GM04503 (cell line): ENCODE measurements around the gene SIL1.
"Not testable (repeated sequence)": the region's sequence is repeated elsewhere in the genome, so short reads cannot be mapped to it uniquely, and the experiment has no call there.

Experiments
- DNase-seq: peaks from one replicate; pipeline ENCODE4 v3.0.0-alpha.2; 2012; ENCODE audit warnings: low read depth

Gene SIL1

GRCh38 chr5:139068494-139069151 is 129.5 kb downstream of the SIL1 start:
- DNase-seq = no peak

GRCh38 chr5:139068060-139068459 is 130.1 kb downstream of the SIL1 start:
- no peak for DNase-seq

GRCh38 chr5:139065306-139065705 is 132.9 kb downstream of the SIL1 start:
- no peak for DNase-seq

- DNase-seq = no peak
Measured at GRCh38 chr5:139064613-139065012, 133.6 kb downstream of the SIL1 start.

GRCh38 chr5:139063664-139064054 is 134.5 kb downstream of the SIL1 start:
- DNase-seq = no peak

- no peak for DNase-seq
Measured at GRCh38 chr5:139062910-139063663, 135.1 kb downstream of the SIL1 start.

GRCh38 chr5:139061856-139062255 is 136.3 kb downstream of the SIL1 start:
- no peak for DNase-seq

GRCh38 chr5:139061274-139061673 is 136.9 kb downstream of the SIL1 start:
- DNase-seq = peak; percentile 77

GRCh38 chr5:139058121-139058520 is 140.0 kb downstream of the SIL1 start:
- DNase-seq = peak; percentile 47

GRCh38 chr5:139057045-139057939 is 140.9 kb downstream of the SIL1 start:
- not testable (repeated sequence) for DNase-seq

GRCh38 chr5:139052975-139053374 is 145.2 kb downstream of the SIL1 start:
- no peak for DNase-seq

GRCh38 chr5:139051392-139051791 is 146.8 kb downstream of the SIL1 start:
- DNase-seq = no peak

- DNase-seq = no peak
Measured at GRCh38 chr5:139050432-139050831, 147.7 kb downstream of the SIL1 start.

- no peak for DNase-seq
Measured at GRCh38 chr5:139049780-139050179, 148.4 kb downstream of the SIL1 start.

- no peak for DNase-seq
Measured at GRCh38 chr5:139046551-139046950, 151.6 kb downstream of the SIL1 start.

- DNase-seq = no peak
Measured at GRCh38 chr5:139043157-139043905, 154.8 kb downstream of the SIL1 start.

- DNase-seq = no peak
Measured at GRCh38 chr5:139040081-139040480, 158.1 kb downstream of the SIL1 start.

GRCh38 chr5:139038613-139039305 is 159.4 kb downstream of the SIL1 start:
- DNase-seq = no peak

- DNase-seq = no peak
Measured at GRCh38 chr5:139037732-139038131, 160.4 kb downstream of the SIL1 start.

GRCh38 chr5:139036332-139036731 is 161.8 kb downstream of the SIL1 start:
- DNase-seq = not testable (repeated sequence)

- no peak for DNase-seq
Measured at GRCh38 chr5:139027150-139027549, 171.0 kb downstream of the SIL1 start.
